ENCODE data around the gene PCSK9.
A peak's percentile ranks its signal among the peaks of the same experiment; 100 is the strongest.

Gene PCSK9

DNA sequence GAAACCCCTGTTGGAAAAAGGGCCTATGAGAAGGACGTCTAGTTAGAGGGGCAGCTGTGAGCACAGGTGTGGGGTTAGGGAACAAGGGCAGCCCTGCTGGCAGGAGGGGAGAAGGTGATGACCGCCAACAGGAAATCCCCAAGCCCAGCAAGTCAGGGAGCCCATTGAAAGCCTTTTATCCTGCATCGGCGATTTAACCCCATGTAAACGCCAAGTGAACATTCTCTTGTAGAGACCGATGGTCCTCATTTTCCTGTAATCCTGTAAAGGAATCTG lies 41.7 kb upstream of the PCSK9 start:
- H4K8ac ChIP-seq (ENCODE audit: low read depth, low read length) = no peak overlapping the region
- H3K79me1 ChIP-seq (ENCODE audit: low read length) = no peaks in the 10 kb centered on the region
- no peak overlapping the region for H3K9ac ChIP-seq (ENCODE audit: low read length)
- H3K79me2 ChIP-seq (ENCODE audit: control insufficient read depth, insufficient read depth, low read length) = no peaks in the 10 kb centered on the region
- H3K18ac ChIP-seq (ENCODE audit: low read length) = no peak overlapping the region
- no peaks in the 10 kb centered on the region for H3K36me3 ChIP-seq (ENCODE audit: control insufficient read depth, insufficient read depth, low read length)
- H3K23ac ChIP-seq (ENCODE audit: low read length) = no peak overlapping the region
- peaks cover 8% of the 10 kb centered on the region for H3K4me1 ChIP-seq (ENCODE audit: control insufficient read depth, low read depth, low read length)
- H2AK5ac ChIP-seq (ENCODE audit: low read length) = no peak overlapping the region
- H3K4ac ChIP-seq (ENCODE audit: low read depth, low read length) = no peak overlapping the region
- H3K27ac ChIP-seq (ENCODE audit: low read depth, low read length) = no peak overlapping the region
- no CpG with 5 or more reads among the region's 6 CpGs for WGBS (ENCODE audit: extremely low coverage, insufficient coverage, low lambda C conversion rate)
- no peak overlapping the region for H3K4me3 ChIP-seq (ENCODE audit: low read length)
- no peak overlapping the region for H3K4me2 ChIP-seq (ENCODE audit: low read length)
- no peak overlapping the region for H2BK5ac ChIP-seq (ENCODE audit: low read length)
- no peaks in the 10 kb centered on the region for H3K27me3 ChIP-seq (ENCODE audit: insufficient read depth, low read length, poor library complexity)
- no peak overlapping the region for H4K5ac ChIP-seq (ENCODE audit: low read length)
- H2BK120ac ChIP-seq (ENCODE audit: low read depth, low read length) = no peak overlapping the region
- DNase-seq = peak; percentile 41
- H3K56ac ChIP-seq (ENCODE audit: low read length) = peak overlapping the region; percentile 9
- H2BK15ac ChIP-seq (replicated peaks; ENCODE audit: low read depth) = no peak overlapping the region

DNA sequence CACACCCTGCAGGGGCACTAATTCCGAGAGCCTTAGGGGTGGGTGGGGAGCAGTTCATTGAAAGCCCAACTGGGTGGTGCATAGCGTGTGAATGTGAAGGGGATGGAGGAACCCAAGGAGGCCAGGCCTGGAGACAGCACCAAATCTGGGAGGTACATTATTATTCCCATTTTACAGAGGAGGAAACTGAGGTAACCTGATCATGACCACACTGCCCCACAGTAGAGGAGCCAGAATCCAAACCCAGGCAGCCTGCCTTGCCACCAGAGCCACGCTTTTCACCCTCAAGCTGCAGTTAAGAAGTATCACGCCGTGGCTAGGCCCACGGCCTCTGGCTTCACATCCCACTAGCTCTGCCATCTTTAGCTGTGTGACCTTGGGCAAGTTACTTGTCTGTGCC lies 41.2 kb upstream of the PCSK9 start:
- Histone ChIP-seq H3K79me2 (ENCODE audit: control insufficient read depth, insufficient read depth, low read length) (no peaks in the 10 kb centered on the region), H3K4ac (ENCODE audit: low read depth, low read length) (no peak overlapping the region), H3K79me1 (ENCODE audit: low read length) (no peaks in the 10 kb centered on the region), H2AK5ac (ENCODE audit: low read length) (no peak overlapping the region), H3K4me1 (ENCODE audit: control insufficient read depth, low read depth, low read length) (peaks cover 8% of the 10 kb centered on the region), H4K8ac (ENCODE audit: low read depth, low read length) (no peak overlapping the region), H4K5ac (ENCODE audit: low read length) (no peak overlapping the region), H3K23ac (ENCODE audit: low read length) (no peak overlapping the region), H2BK5ac (ENCODE audit: low read length) (no peak overlapping the region), H3K9ac (ENCODE audit: low read length) (no peak overlapping the region), H2BK120ac (ENCODE audit: low read depth, low read length) (no peak overlapping the region), H3K27me3 (ENCODE audit: insufficient read depth, low read length, poor library complexity) (no peaks in the 10 kb centered on the region), H2BK15ac (replicated peaks; ENCODE audit: low read depth) (no peak overlapping the region), H3K4me3 (ENCODE audit: low read length) (no peak overlapping the region), H3K18ac (ENCODE audit: low read length) (no peak overlapping the region), H3K56ac (ENCODE audit: low read length) (no peak overlapping the region), H3K36me3 (ENCODE audit: control insufficient read depth, insufficient read depth, low read length) (no peaks in the 10 kb centered on the region), H3K27ac (ENCODE audit: low read depth, low read length) (no peak overlapping the region), H3K4me2 (ENCODE audit: low read length) (no peak overlapping the region)
- WGBS (ENCODE audit: extremely low coverage, insufficient coverage, low lambda C conversion rate) = no CpG with 5 or more reads among the region's 6 CpGs
- no peak for DNase-seq

DNA sequence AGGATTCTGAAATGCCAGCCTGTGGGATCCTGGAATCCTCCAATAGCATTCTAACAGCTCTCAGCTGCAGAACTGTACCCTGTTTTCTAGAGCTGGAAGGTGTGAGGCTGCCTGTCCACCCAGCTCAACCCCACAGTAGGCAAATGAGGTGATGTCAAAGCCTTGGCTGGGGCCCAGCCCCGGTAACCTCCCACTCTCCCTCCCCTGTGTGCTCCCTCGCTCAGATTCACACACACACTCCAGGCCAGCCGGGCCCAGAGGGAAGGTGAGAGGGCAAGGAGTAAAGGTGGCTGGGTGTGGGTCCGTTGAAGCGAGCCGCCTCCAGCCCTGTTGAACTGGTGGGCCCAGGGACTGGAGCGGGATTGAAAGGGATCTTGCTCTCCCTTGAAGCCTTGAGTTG lies 40.7 kb upstream of the PCSK9 start, which contains the start of gene BSND:
BSND (plus strand) TSS at position 257 of the 400 bp plus-strand sequence. CDS start 254 bp downstream, outside the sequence.
- Histone ChIP-seq H3K56ac (ENCODE audit: low read length) (no peak within 1 kb of the TSS), H3K27ac (ENCODE audit: low read depth, low read length) (no peak within 1 kb of the TSS), H3K4me1 (ENCODE audit: control insufficient read depth, low read depth, low read length) (peaks cover 8% of the 10 kb centered on the region), H3K79me2 (ENCODE audit: control insufficient read depth, insufficient read depth, low read length) (no peaks in the 10 kb centered on the region), H2AK5ac (ENCODE audit: low read length) (no peak within 1 kb of the TSS), H2BK15ac (replicated peaks; ENCODE audit: low read depth) (no peak within 1 kb of the TSS), H3K36me3 (ENCODE audit: control insufficient read depth, insufficient read depth, low read length) (no peaks in the 10 kb centered on the region), H3K27me3 (ENCODE audit: insufficient read depth, low read length, poor library complexity) (no peaks in the 10 kb centered on the region), H2BK5ac (ENCODE audit: low read length) (no peak within 1 kb of the TSS), H3K23ac (ENCODE audit: low read length) (no peak within 1 kb of the TSS), H3K79me1 (ENCODE audit: low read length) (no peaks in the 10 kb centered on the region), H4K8ac (ENCODE audit: low read depth, low read length) (no peak within 1 kb of the TSS), H3K4me3 (ENCODE audit: low read length) (no peak within 1 kb of the TSS), H2BK120ac (ENCODE audit: low read depth, low read length) (no peak within 1 kb of the TSS), H3K9ac (ENCODE audit: low read length) (no peak within 1 kb of the TSS), H3K4ac (ENCODE audit: low read depth, low read length) (no peak within 1 kb of the TSS), H4K5ac (ENCODE audit: low read length) (no peak within 1 kb of the TSS), H3K18ac (ENCODE audit: low read length) (no peak within 1 kb of the TSS), H3K4me2 (ENCODE audit: low read length) (no peak within 1 kb of the TSS)
- no CpG with 5 or more reads among the region's 7 CpGs for WGBS (ENCODE audit: extremely low coverage, insufficient coverage, low lambda C conversion rate)
- no peak for DNase-seq

DNA sequence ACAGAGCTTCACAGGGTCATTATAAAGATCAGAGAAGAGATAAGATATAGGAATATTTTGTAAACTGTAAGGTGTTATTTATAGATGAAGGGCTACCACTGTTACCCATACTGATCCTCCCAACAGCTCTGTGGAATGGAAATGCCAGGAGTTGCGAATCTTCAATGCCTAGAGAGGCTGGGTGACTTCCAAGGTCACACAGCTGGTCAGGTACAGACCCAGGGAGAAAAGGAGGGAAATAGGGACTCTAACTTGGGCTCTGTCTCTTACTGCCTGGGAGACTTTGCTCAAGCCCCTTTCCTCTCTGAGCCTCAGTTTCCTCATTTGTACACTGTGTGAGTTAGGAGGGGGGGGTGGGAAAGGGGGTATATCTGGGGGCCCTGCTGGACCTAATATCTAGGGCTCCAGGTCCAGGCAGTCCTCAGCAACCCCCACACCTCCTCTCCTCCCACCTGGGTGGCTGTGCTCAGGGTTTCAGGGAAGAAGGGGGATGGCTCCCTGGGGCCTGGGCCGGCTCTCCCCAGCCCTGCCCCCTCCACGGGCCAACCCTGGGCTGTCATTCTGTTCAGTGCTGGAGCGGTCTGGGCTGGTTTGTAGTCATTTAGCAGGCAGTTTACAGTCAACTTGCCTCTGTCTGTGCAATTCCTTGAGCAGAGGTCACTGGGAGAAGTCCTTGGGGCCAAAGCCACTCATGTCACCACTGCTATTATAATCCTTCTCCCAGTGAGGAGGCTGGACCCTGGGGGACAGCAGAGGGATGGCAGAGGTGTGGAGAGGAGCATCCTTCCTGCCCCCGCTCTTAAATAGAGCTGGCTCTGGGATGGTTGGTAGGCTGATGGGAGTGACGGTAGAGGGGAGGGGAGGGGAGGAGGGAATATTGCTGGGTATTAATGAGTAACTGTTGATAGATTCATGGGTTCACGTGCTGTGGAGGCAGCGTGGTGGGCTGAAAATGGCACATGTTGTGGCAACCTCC lies 39.0 kb upstream of the PCSK9 start:
- no peak overlapping the region for H2BK15ac ChIP-seq (replicated peaks; ENCODE audit: low read depth)
- no peak overlapping the region for H4K8ac ChIP-seq (ENCODE audit: low read depth, low read length)
- DNase-seq = no peak
- no peaks in the 10 kb centered on the region for H3K79me2 ChIP-seq (ENCODE audit: control insufficient read depth, insufficient read depth, low read length)
- no peak overlapping the region for H2AK5ac ChIP-seq (ENCODE audit: low read length)
- H3K4me2 ChIP-seq (ENCODE audit: low read length) = no peak overlapping the region
- H3K4ac ChIP-seq (ENCODE audit: low read depth, low read length) = no peak overlapping the region
- no peak overlapping the region for H3K4me3 ChIP-seq (ENCODE audit: low read length)
- H3K23ac ChIP-seq (ENCODE audit: low read length) = no peak overlapping the region
- WGBS (ENCODE audit: extremely low coverage, insufficient coverage, low lambda C conversion rate) = no CpG with 5 or more reads among the region's 8 CpGs
- H3K79me1 ChIP-seq (ENCODE audit: low read length) = no peaks in the 10 kb centered on the region
- H4K5ac ChIP-seq (ENCODE audit: low read length) = no peak overlapping the region
- H3K56ac ChIP-seq (ENCODE audit: low read length) = no peak overlapping the region
- no peak overlapping the region for H3K9ac ChIP-seq (ENCODE audit: low read length)
- H3K4me1 ChIP-seq (ENCODE audit: control insufficient read depth, low read depth, low read length) = peaks cover 5% of the 10 kb centered on the region
- no peak overlapping the region for H3K27ac ChIP-seq (ENCODE audit: low read depth, low read length)
- no peak overlapping the region for H2BK5ac ChIP-seq (ENCODE audit: low read length)
- no peak overlapping the region for H3K18ac ChIP-seq (ENCODE audit: low read length)
- H3K27me3 ChIP-seq (ENCODE audit: insufficient read depth, low read length, poor library complexity) = no peaks in the 10 kb centered on the region
- no peaks in the 10 kb centered on the region for H3K36me3 ChIP-seq (ENCODE audit: control insufficient read depth, insufficient read depth, low read length)
- H2BK120ac ChIP-seq (ENCODE audit: low read depth, low read length) = no peak overlapping the region

DNA sequence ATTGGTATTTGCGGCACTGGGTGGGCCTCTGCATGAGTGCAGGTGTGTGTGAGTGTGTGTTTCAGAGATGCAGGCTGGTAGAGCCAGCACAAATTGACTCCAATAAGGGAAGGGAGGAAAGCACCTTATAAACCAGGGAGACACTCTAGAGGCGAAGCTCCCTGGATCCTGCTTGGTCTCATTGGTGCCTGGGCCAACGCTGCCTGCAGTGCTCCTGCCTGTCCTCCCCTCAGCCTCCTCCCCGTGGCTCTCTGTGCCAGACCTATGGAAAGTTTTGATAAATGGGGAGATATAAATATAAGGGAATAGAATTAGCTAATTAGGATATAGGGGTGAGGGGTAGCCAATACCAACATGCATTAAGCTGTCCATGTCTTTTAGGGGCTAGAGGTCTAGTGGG lies 38.0 kb upstream of the PCSK9 start:
- no peak overlapping the region for H3K4me3 ChIP-seq (ENCODE audit: low read length)
- H2BK5ac ChIP-seq (ENCODE audit: low read length) = no peak overlapping the region
- H2BK15ac ChIP-seq (replicated peaks; ENCODE audit: low read depth) = no peak overlapping the region
- no peak overlapping the region for H3K27ac ChIP-seq (ENCODE audit: low read depth, low read length)
- no peak overlapping the region for H4K5ac ChIP-seq (ENCODE audit: low read length)
- H3K79me1 ChIP-seq (ENCODE audit: low read length) = no peaks in the 10 kb centered on the region
- H3K56ac ChIP-seq (ENCODE audit: low read length) = no peak overlapping the region
- H3K79me2 ChIP-seq (ENCODE audit: control insufficient read depth, insufficient read depth, low read length) = no peaks in the 10 kb centered on the region
- no peak overlapping the region for H3K18ac ChIP-seq (ENCODE audit: low read length)
- H2BK120ac ChIP-seq (ENCODE audit: low read depth, low read length) = no peak overlapping the region
- H3K9ac ChIP-seq (ENCODE audit: low read length) = no peak overlapping the region
- H3K4me1 ChIP-seq (ENCODE audit: control insufficient read depth, low read depth, low read length) = peaks cover 3% of the 10 kb centered on the region
- no peak for DNase-seq
- H2AK5ac ChIP-seq (ENCODE audit: low read length) = no peak overlapping the region
- no peak overlapping the region for H4K8ac ChIP-seq (ENCODE audit: low read depth, low read length)
- WGBS (ENCODE audit: extremely low coverage, insufficient coverage, low lambda C conversion rate) = no CpG with 5 or more reads among the region's 4 CpGs
- H3K4me2 ChIP-seq (ENCODE audit: low read length) = no peak overlapping the region
- H3K36me3 ChIP-seq (ENCODE audit: control insufficient read depth, insufficient read depth, low read length) = no peaks in the 10 kb centered on the region
- no peaks in the 10 kb centered on the region for H3K27me3 ChIP-seq (ENCODE audit: insufficient read depth, low read length, poor library complexity)
- no peak overlapping the region for H3K23ac ChIP-seq (ENCODE audit: low read length)
- H3K4ac ChIP-seq (ENCODE audit: low read depth, low read length) = no peak overlapping the region

DNA sequence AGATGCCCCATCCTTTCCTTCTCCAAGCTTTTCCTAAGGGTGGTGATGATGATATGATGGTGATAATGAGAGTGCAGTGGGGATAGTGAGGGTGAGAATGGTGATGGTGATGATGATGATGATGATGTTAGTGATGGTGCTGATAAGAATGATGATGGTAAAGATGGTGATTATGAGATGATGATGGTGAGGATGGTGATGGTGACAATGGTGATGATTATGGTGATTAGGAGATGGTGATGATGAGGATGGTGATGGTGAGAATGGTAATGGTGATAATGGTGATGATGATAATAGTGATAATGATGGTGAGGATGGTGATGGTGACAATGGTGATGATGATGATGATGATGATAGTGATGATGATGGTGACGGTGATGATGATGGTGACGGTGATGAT lies 36.7 kb upstream of the PCSK9 start:
- Histone ChIP-seq H4K5ac (ENCODE audit: low read length) (no peak overlapping the region), H2BK15ac (replicated peaks; ENCODE audit: low read depth) (no peak overlapping the region), H3K4ac (ENCODE audit: low read depth, low read length) (no peak overlapping the region), H2BK5ac (ENCODE audit: low read length) (no peak overlapping the region), H3K56ac (ENCODE audit: low read length) (no peak overlapping the region), H3K9ac (ENCODE audit: low read length) (no peak overlapping the region), H3K36me3 (ENCODE audit: control insufficient read depth, insufficient read depth, low read length) (no peaks in the 10 kb centered on the region), H3K23ac (ENCODE audit: low read length) (no peak overlapping the region), H3K4me1 (ENCODE audit: control insufficient read depth, low read depth, low read length) (no peaks in the 10 kb centered on the region), H2AK5ac (ENCODE audit: low read length) (no peak overlapping the region), H3K4me2 (ENCODE audit: low read length) (no peak overlapping the region), H2BK120ac (ENCODE audit: low read depth, low read length) (no peak overlapping the region), H3K27ac (ENCODE audit: low read depth, low read length) (no peak overlapping the region), H3K4me3 (ENCODE audit: low read length) (no peak overlapping the region), H4K8ac (ENCODE audit: low read depth, low read length) (no peak overlapping the region), H3K79me1 (ENCODE audit: low read length) (no peaks in the 10 kb centered on the region), H3K79me2 (ENCODE audit: control insufficient read depth, insufficient read depth, low read length) (no peaks in the 10 kb centered on the region), H3K18ac (ENCODE audit: low read length) (no peak overlapping the region), H3K27me3 (ENCODE audit: insufficient read depth, low read length, poor library complexity) (no peaks in the 10 kb centered on the region)
- no CpG with 5 or more reads among the region's 2 CpGs for WGBS (ENCODE audit: extremely low coverage, insufficient coverage, low lambda C conversion rate)
- DNase-seq = no peak

All from mesendoderm (in vitro differentiated cells).